ENCODE measurements around the gene EML6.
A peak's percentile ranks its signal among the peaks of the same experiment; 100 is the strongest.

Gene EML6

DNA sequence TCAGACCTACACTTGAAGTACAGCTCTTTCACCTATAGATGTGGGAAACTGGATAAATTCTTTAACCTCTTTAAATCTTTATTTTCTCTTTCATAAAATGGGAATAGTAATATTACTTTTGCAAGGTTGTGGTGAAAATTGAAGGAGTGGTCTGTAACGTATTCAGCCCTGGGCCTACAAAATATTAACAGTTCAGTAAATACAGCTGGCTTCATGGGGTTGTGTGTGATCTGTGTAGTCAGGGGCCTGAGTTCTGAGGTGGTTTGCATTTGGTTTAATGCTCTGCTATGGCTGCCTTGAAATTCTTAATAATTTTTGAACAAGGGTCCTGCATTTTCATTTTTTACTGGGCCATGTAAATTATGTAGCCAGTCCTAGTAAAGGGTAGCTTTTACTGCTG lies 16.8 kb upstream of the EML6 start:
- H3K4me3 ChIP-seq (ENCODE audit: low read length in 2 of 2): no peak overlapping the region
- H3K27ac ChIP-seq (ENCODE audit: low read length): no peak overlapping the region
- H3K9ac ChIP-seq (ENCODE audit: low read length in 2 of 2): no peak overlapping the region
- peaks cover 11% of the 10 kb centered on the region for H3K4me1 ChIP-seq (ENCODE audit: control insufficient read depth, insufficient read depth, low read length)
- no peaks in the 10 kb centered on the region for H3K36me3 ChIP-seq (ENCODE audit: control insufficient read depth in 2 of 2, insufficient read depth in 2 of 2, low read length in 2 of 2)
- H3K9me3 ChIP-seq (ENCODE audit: control insufficient read depth in 2 of 2, low read length in 2 of 2): no peaks in the 10 kb centered on the region
- peaks cover 0 to 4% of the 10 kb centered on the region in 2 donors for H3K27me3 ChIP-seq (ENCODE audit: control insufficient read depth in 1 of 2, insufficient read depth in 2 of 2, low read length in 2 of 2)

- peak overlapping the region in 1 of 2 donors; percentile 51 for H3K9ac ChIP-seq (ENCODE audit: low read length in 2 of 2)
- peaks cover 11% of the 10 kb centered on the region for H3K4me1 ChIP-seq (ENCODE audit: control insufficient read depth, insufficient read depth, low read length)
- no peak overlapping the region for H3K27ac ChIP-seq (ENCODE audit: low read length)
- H3K9me3 ChIP-seq (ENCODE audit: control insufficient read depth in 2 of 2, low read length in 2 of 2): no peaks in the 10 kb centered on the region
- no peaks in the 10 kb centered on the region for H3K36me3 ChIP-seq (ENCODE audit: control insufficient read depth in 2 of 2, insufficient read depth in 2 of 2, low read length in 2 of 2)
- H3K27me3 ChIP-seq (ENCODE audit: control insufficient read depth in 1 of 2, insufficient read depth in 2 of 2, low read length in 2 of 2): peaks cover 0 to 4% of the 10 kb centered on the region in 2 donors
- H3K4me3 ChIP-seq (ENCODE audit: low read length in 2 of 2): peak overlapping the region; percentile 54 to 72
Observed at GRCh38 chr2:54708584-54709335, 14.7 kb upstream of the EML6 start.

- no peaks in the 10 kb centered on the region for H3K36me3 ChIP-seq (ENCODE audit: control insufficient read depth in 2 of 2, insufficient read depth in 2 of 2, low read length in 2 of 2)
- H3K9ac ChIP-seq (ENCODE audit: low read length in 2 of 2): no peak overlapping the region
- H3K4me3 ChIP-seq (ENCODE audit: low read length in 2 of 2): peak overlapping the region; percentile 54 to 72
- no peaks in the 10 kb centered on the region for H3K9me3 ChIP-seq (ENCODE audit: control insufficient read depth in 2 of 2, low read length in 2 of 2)
- H3K27me3 ChIP-seq (ENCODE audit: control insufficient read depth in 1 of 2, insufficient read depth in 2 of 2, low read length in 2 of 2): peaks cover 0 to 4% of the 10 kb centered on the region in 2 donors
- no peak overlapping the region for H3K27ac ChIP-seq (ENCODE audit: low read length)
- H3K4me1 ChIP-seq (ENCODE audit: control insufficient read depth, insufficient read depth, low read length): peaks cover 11% of the 10 kb centered on the region
Observed at GRCh38 chr2:54709336-54709809, 14.1 kb upstream of the EML6 start.

DNA sequence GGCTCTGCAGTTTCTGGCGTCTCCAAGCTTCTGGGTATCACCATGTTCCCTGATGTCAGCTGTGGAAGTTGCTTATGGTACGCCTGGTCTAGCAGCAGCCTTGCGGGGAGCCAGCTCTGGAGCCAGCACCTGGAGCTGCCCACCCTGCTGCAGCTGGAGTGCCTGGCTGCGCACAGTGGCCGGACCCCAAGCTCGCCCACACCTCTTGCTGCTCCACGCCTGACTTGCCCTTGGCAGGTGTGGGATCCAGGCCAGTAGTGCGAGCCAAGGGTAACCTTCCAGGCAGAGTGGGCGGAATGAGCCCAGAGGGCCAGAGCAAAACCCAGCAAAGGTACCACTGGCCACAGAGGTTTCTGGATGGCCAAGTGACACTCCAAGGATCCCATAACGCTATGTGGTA lies 13.2 kb upstream of the EML6 start:
- H3K27ac ChIP-seq (ENCODE audit: low read length): no peak overlapping the region
- peaks cover 0 to 4% of the 10 kb centered on the region in 2 donors for H3K27me3 ChIP-seq (ENCODE audit: control insufficient read depth in 1 of 2, insufficient read depth in 2 of 2, low read length in 2 of 2)

DNA sequence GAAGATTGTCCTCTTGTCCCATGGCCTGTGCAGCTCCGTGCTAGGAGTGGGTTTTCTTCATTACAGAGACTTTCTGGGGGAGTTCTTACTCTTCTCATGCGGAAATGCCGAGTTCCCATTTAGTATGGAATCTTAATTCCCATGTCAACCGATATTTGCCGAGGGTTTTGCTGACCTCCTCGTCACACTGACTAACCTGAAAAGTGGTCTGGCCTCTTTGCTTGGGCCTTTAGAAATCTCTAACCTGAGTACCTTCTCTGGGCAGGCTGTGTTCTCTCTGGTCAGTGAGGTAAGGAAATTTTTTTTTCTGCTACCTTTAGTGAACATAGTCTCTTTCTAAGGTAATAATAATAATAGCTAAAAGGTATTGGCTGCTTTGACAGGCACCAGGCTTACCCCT lies 10.9 kb upstream of the EML6 start:
- Histone ChIP-seq H3K4me1 (ENCODE audit: control insufficient read depth, insufficient read depth, low read length) (peaks cover 11% of the 10 kb centered on the region), H3K4me3 (ENCODE audit: low read length in 2 of 2) (no peak overlapping the region), H3K27me3 (ENCODE audit: control insufficient read depth in 1 of 2, insufficient read depth in 2 of 2, low read length in 2 of 2) (peaks cover 0 to 4% of the 10 kb centered on the region in 2 donors), H3K9ac (ENCODE audit: low read length in 2 of 2) (no peak overlapping the region), H3K9me3 (ENCODE audit: control insufficient read depth in 2 of 2, low read length in 2 of 2) (no peaks in the 10 kb centered on the region), H3K27ac (ENCODE audit: low read length) (no peak overlapping the region), H3K36me3 (ENCODE audit: control insufficient read depth in 2 of 2, insufficient read depth in 2 of 2, low read length in 2 of 2) (no peaks in the 10 kb centered on the region)

More for the DNA sequence above, 13.2 kb upstream of the EML6 start:
- H3K4me3 ChIP-seq (ENCODE audit: low read length in 2 of 2): no peak overlapping the region
- H3K4me1 ChIP-seq (ENCODE audit: control insufficient read depth, insufficient read depth, low read length): peaks cover 11% of the 10 kb centered on the region
- H3K9ac ChIP-seq (ENCODE audit: low read length in 2 of 2): no peak overlapping the region
- no peaks in the 10 kb centered on the region for H3K36me3 ChIP-seq (ENCODE audit: control insufficient read depth in 2 of 2, insufficient read depth in 2 of 2, low read length in 2 of 2)
- H3K9me3 ChIP-seq (ENCODE audit: control insufficient read depth in 2 of 2, low read length in 2 of 2): no peaks in the 10 kb centered on the region

DNA sequence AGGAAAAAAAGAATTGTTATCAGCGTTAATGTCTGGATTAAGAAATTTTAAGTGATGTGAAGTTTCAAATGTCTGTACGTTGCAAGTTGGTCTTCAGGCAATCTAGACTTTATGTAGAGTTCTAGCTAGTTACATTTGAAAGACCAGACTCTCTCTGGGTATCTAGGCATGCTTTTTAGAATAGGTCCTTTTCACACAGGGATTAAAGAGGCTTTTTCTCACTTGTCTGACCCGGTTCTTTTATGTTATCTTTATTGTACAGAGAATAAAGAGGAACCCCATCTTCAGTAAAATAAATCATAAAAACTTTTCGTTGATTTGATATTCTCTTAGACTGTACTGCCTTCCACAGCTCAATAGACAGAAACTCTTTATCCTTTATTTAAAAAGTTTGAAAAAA lies 8.5 kb upstream of the EML6 start:
- Histone ChIP-seq H3K27ac (ENCODE audit: low read length) (no peak overlapping the region), H3K4me3 (ENCODE audit: low read length in 2 of 2) (no peak overlapping the region), H3K9me3 (ENCODE audit: control insufficient read depth in 2 of 2, low read length in 2 of 2) (no peaks in the 10 kb centered on the region), H3K9ac (ENCODE audit: low read length in 2 of 2) (no peak overlapping the region), H3K4me1 (ENCODE audit: control insufficient read depth, insufficient read depth, low read length) (no peaks in the 10 kb centered on the region), H3K27me3 (ENCODE audit: control insufficient read depth in 1 of 2, insufficient read depth in 2 of 2, low read length in 2 of 2) (no peaks in the 10 kb centered on the region), H3K36me3 (ENCODE audit: control insufficient read depth in 2 of 2, insufficient read depth in 2 of 2, low read length in 2 of 2) (no peaks in the 10 kb centered on the region)

GRCh38 chr2:54716375-54716774 lies 7.1 kb upstream of the EML6 start:
- Histone ChIP-seq H3K9me3 (ENCODE audit: control insufficient read depth in 2 of 2, low read length in 2 of 2) (no peaks in the 10 kb centered on the region), H3K36me3 (ENCODE audit: control insufficient read depth in 2 of 2, insufficient read depth in 2 of 2, low read length in 2 of 2) (no peaks in the 10 kb centered on the region), H3K4me3 (ENCODE audit: low read length in 2 of 2) (no peak overlapping the region), H3K27ac (ENCODE audit: low read length) (no peak overlapping the region), H3K4me1 (ENCODE audit: control insufficient read depth, insufficient read depth, low read length) (no peaks in the 10 kb centered on the region), H3K27me3 (ENCODE audit: control insufficient read depth in 1 of 2, insufficient read depth in 2 of 2, low read length in 2 of 2) (no peaks in the 10 kb centered on the region), H3K9ac (ENCODE audit: low read length in 2 of 2) (no peak overlapping the region)

DNA sequence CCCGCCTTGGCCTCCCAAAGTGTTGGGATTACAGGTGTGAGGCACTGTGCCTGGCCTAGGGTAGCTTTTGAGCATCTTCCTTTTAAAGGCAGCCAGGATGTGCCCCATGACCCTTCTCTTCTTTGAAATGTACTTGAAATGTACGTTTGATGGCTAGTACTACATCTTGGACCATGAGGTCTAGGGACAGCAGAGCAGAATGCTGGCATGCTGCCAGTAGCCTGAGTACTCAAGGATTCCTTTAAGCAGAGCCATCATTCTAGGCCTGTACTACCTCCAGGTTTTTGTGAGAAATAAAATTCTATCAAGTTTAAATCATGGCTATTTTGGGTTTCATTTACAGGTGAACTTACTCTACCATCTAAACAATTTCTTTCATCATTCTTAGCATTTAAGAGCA lies 2.9 kb upstream of the EML6 start:
- H3K27me3 ChIP-seq (ENCODE audit: control insufficient read depth in 1 of 2, insufficient read depth in 2 of 2, low read length in 2 of 2): peaks cover 2 to 8% of the 10 kb centered on the region in 2 donors
- no peak overlapping the region for H3K4me3 ChIP-seq (ENCODE audit: low read length in 2 of 2)
- H3K9me3 ChIP-seq (ENCODE audit: control insufficient read depth in 2 of 2, low read length in 2 of 2): no peaks in the 10 kb centered on the region
- no peaks in the 10 kb centered on the region for H3K36me3 ChIP-seq (ENCODE audit: control insufficient read depth in 2 of 2, insufficient read depth in 2 of 2, low read length in 2 of 2)
- no peak overlapping the region for H3K27ac ChIP-seq (ENCODE audit: low read length)
- no peak overlapping the region for H3K9ac ChIP-seq (ENCODE audit: low read length in 2 of 2)
- H3K4me1 ChIP-seq (ENCODE audit: control insufficient read depth, insufficient read depth, low read length): peaks cover 5% of the 10 kb centered on the region

- peaks cover 4 to 10% of the 10 kb centered on the region in 2 donors for H3K27me3 ChIP-seq (ENCODE audit: control insufficient read depth in 1 of 2, insufficient read depth in 2 of 2, low read length in 2 of 2)
- no peaks in the 10 kb centered on the region for H3K36me3 ChIP-seq (ENCODE audit: control insufficient read depth in 2 of 2, insufficient read depth in 2 of 2, low read length in 2 of 2)
Observed at GRCh38 chr2:54722641-54723040, 821 bp upstream of the EML6 start.

DNA sequence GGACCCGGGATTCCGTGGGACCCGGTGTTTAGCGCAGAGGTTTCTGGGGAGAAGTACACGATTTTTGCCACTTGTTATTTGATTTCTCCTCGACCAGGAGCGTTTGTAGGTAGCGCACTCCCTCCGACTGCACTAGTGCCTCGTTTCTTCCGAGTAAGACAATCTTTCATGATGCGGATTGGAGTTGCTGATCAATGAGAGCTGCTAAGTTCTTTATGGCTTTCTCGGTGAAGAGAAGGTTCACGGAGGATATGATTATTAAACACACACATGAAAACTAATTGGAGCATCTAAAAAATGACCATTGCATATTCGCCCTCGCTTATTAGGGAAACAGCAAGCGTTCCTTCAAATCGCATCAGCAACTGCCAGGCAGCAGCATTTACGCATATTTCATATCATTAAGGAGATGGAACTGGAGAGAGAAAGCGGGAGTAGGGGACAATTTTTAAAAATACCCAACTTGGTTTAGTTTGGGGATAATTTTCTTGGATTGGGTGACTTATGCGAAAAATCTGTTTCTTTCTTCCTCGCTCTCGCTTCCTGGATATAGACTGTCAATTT lies 616 bp downstream of the EML6 start:
- no peaks in the 10 kb centered on the region for H3K9me3 ChIP-seq (ENCODE audit: control insufficient read depth in 2 of 2, low read length in 2 of 2)
- peaks cover 5% of the 10 kb centered on the region for H3K4me1 ChIP-seq (ENCODE audit: control insufficient read depth, insufficient read depth, low read length)
- H3K36me3 ChIP-seq (ENCODE audit: control insufficient read depth in 2 of 2, insufficient read depth in 2 of 2, low read length in 2 of 2): no peaks in the 10 kb centered on the region
- peak overlapping the region; percentile 6 to 36 for H3K9ac ChIP-seq (ENCODE audit: low read length in 2 of 2)
- peak overlapping the region; percentile 85 to 91 for H3K4me3 ChIP-seq (ENCODE audit: low read length in 2 of 2)
- peaks cover 4 to 10% of the 10 kb centered on the region in 2 donors for H3K27me3 ChIP-seq (ENCODE audit: control insufficient read depth in 1 of 2, insufficient read depth in 2 of 2, low read length in 2 of 2)
- H3K27ac ChIP-seq (ENCODE audit: low read length): no peak overlapping the region

More at GRCh38 chr2:54722641-54723040, 821 bp upstream of the EML6 start:
- Histone ChIP-seq H3K9ac (ENCODE audit: low read length in 2 of 2) (peak overlapping the region; percentile 65 to 72), H3K9me3 (ENCODE audit: control insufficient read depth in 2 of 2, low read length in 2 of 2) (no peaks in the 10 kb centered on the region), H3K27ac (ENCODE audit: low read length) (peak overlapping the region; percentile 20), H3K4me3 (ENCODE audit: low read length in 2 of 2) (peak overlapping the region; percentile 85 to 91), H3K4me1 (ENCODE audit: control insufficient read depth, insufficient read depth, low read length) (peaks cover 5% of the 10 kb centered on the region)
